ENCODE data around the gene CHCHD3.

CHCHD3 gene

DNA sequence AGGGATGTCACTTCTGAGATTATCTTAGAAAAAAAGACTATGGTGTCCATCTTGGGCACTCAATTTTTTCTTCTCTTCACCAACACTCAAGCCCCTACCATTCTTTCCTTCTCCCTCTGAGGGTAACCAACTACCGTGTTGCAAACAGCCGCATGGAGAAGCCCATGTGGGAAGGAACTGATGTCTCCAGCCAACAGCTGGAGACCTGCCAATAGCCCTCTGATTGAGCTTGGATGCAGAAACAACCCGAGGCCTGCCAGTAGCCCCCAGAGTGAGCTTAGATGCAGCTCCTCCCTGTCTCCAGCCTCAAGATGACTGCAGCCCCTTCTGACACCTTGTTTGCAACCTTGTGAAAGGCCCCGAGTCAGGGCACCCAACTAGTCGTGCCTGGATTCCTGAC lies 36.4 kb upstream of the CHCHD3 start:
- in situ Hi-C loops (cut with MboI; ENCODE audit: low pct_unique_long_range_greater_than_20kb, low sequenced_read_pairs, unreplicated experiment): no loop called here
- no peak for TF ChIP-seq CTCF (IDR thresholded peaks at IDR 0.05; ENCODE audit: extremely low read depth, insufficient read depth, missing control alignments)
- no peak for DNase-seq (ENCODE audit: low spot score)

- no peak for DNase-seq (ENCODE audit: low spot score)
- no peak for TF ChIP-seq CTCF (IDR thresholded peaks at IDR 0.05; ENCODE audit: extremely low read depth, insufficient read depth, missing control alignments)
- in situ Hi-C loops (cut with MboI; ENCODE audit: low pct_unique_long_range_greater_than_20kb, low sequenced_read_pairs, unreplicated experiment): no loop called here
Observed at GRCh38 chr7:133117452-133117851, 35.6 kb upstream of the CHCHD3 start.

- no peak for DNase-seq (ENCODE audit: low spot score)
- in situ Hi-C loops (cut with MboI; ENCODE audit: low pct_unique_long_range_greater_than_20kb, low sequenced_read_pairs, unreplicated experiment): no loop called here
- TF ChIP-seq CTCF (IDR thresholded peaks at IDR 0.05; ENCODE audit: extremely low read depth, insufficient read depth, missing control alignments): no peak
Observed at GRCh38 chr7:133115596-133115995, 33.7 kb upstream of the CHCHD3 start.

DNA sequence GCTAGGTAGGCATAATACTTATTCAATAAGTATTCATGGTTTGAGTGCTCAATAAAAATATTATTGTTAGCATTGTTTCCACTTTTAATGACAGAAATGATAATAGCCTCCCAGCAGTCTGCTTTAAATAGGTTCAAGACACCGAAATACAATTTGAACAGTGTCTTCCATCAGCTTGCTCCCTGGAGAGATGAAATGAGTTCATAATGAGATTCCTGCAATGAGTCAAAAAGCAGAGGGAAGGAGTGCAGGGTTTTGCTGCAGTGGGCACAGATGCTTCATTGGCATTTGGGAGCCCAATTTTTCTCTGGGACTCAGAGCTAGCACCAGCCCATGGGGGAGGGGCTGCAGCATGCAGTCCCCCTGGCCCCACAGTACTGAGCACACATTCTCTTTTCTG lies 32.6 kb upstream of the CHCHD3 start:
- in situ Hi-C loops (cut with MboI; ENCODE audit: low pct_unique_long_range_greater_than_20kb, low sequenced_read_pairs, unreplicated experiment): no loop called here
- no peak for DNase-seq (ENCODE audit: low spot score)
- no peak for TF ChIP-seq CTCF (IDR thresholded peaks at IDR 0.05; ENCODE audit: extremely low read depth, insufficient read depth, missing control alignments)

DNA sequence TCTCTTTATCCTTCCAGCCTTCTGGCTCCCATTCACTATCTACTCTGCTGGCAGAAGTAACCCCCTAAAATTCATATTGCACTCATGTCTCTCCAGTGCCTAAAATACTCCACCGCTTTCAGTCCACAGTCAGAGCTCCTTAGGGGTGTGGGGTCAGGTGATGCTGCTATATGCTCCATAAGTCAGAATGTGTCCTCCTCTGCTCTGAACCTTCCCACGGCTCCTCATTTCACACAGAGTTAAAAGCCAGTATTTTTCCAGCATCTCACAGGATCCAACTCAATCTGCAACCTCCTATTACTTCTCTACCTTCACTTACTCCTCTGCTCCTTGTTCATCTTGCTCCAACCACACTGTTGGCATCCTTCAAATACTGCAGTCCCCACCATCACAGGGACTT lies 31.1 kb upstream of the CHCHD3 start:
- in situ Hi-C loops (cut with MboI; ENCODE audit: low pct_unique_long_range_greater_than_20kb, low sequenced_read_pairs, unreplicated experiment): no loop called here
- DNase-seq (ENCODE audit: low spot score): no peak
- TF ChIP-seq CTCF (IDR thresholded peaks at IDR 0.05; ENCODE audit: extremely low read depth, insufficient read depth, missing control alignments): no peak

DNA sequence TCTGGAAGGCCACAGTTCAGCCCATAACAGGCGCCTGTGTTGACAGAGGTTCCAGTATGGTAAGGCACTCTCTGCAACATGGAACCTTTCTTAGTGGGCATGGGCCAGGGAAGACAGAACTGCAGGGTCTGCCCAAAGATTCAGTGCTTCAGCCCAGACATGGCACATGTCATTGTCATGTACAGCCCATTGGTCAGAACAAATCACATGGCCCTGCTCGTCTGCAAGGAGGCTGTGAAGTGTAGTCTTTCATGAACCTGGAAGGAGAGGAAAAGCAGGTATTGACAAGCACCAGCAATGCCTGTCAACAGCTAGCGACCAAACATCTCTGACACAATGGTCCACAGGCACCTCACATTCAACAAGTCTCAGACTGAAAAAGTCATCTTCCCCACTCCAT lies 30.4 kb upstream of the CHCHD3 start:
- in situ Hi-C loops (cut with MboI; ENCODE audit: low pct_unique_long_range_greater_than_20kb, low sequenced_read_pairs, unreplicated experiment): no loop called here
- TF ChIP-seq CTCF (IDR thresholded peaks at IDR 0.05; ENCODE audit: extremely low read depth, insufficient read depth, missing control alignments): no peak
- no peak for DNase-seq (ENCODE audit: low spot score)

DNA sequence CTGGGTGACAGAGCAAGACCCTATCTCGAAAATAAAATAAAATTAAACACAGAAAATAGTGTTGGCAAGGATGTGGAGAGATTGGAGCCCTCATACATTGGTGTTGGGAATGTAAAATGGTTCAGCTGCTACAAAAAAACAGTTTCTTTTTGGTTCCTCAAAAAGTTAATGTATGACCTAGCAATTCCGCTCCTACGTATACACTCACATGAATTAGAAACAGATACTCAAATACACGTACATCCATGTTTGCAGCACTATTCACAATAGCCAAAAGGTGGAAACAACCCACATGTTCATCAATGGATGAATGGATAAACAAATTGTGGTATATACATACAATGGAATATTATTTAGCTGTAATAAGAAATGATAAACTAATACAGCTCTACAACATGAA lies 28.4 kb upstream of the CHCHD3 start:
- no peak for DNase-seq (ENCODE audit: low spot score)
- TF ChIP-seq CTCF (IDR thresholded peaks at IDR 0.05; ENCODE audit: extremely low read depth, insufficient read depth, missing control alignments): no peak
- in situ Hi-C loops (cut with MboI; ENCODE audit: low pct_unique_long_range_greater_than_20kb, low sequenced_read_pairs, unreplicated experiment): no loop called here

All from GM13977 (cell line).